NCI-H446 (cell line): ENCODE measurements around the gene MMP1.
A peak's percentile ranks its signal among the peaks of the same experiment; 100 is the strongest.

Experiments used
- DNase-seq, 2 experiments: peaks; one replicate each; lab custom pipeline; 2025; lab: John Stamatoyannopoulos, UW

The MMP1 gene

DNA sequence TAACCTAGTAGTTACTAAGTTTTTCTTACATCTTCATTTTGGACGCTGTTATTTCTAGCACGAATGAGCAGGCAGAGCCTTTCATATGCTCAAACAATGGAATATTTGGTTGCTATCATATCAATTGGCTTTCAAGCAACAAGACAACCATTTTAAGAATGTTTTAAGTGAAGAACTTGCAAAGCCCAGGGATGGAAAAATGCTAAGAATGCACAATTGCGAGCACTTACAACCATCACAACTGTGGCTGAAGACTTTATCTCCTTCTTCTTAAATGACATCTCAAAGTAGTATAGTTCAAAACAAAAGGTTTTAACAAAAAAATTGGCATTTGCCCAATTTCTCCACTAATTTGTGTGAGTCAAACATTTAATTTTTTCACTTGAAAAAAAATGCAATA is 8.3 kb upstream of the MMP1 start:
- DNase-seq: no peak

DNA sequence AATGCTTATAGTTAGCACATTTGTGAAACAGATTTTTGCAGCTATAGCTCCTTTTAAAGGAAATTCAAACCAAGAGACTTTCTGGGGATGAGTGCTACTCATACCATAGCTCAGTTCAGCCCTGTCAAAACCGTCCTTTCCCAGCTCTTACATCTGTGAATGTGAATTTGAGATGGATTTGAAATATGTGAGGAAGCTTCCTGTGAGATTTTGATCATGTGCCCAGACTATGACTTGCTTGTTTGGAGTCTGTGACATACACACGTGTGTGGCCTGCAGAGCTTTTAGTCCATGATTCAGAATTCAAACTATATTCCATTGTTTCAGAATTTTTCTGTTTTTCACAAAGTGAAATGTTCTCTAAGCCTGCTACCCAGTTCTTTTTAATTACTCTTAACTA is 4.4 kb upstream of the MMP1 start:
- no peak for DNase-seq

DNA sequence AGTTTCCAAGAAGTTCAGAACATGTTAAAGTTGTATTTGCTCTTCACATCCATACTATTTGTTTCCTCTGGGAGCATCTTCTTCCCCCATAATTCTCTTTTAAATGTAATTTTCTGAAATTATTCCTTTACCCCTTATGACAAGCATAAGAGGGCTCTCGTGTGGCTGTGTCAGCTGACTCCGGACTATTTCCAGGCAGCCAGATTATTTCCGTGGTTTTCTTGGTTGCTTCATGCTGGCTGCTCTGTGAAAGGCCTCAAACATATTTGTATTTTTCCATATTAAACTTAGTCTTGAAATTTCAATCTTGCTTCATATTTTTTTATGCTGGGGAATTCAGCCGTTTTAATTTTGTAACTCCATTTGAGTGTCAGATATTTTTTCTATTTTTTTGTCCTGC is 2.8 kb upstream of the MMP1 start:
- DNase-seq: no peak

DNA sequence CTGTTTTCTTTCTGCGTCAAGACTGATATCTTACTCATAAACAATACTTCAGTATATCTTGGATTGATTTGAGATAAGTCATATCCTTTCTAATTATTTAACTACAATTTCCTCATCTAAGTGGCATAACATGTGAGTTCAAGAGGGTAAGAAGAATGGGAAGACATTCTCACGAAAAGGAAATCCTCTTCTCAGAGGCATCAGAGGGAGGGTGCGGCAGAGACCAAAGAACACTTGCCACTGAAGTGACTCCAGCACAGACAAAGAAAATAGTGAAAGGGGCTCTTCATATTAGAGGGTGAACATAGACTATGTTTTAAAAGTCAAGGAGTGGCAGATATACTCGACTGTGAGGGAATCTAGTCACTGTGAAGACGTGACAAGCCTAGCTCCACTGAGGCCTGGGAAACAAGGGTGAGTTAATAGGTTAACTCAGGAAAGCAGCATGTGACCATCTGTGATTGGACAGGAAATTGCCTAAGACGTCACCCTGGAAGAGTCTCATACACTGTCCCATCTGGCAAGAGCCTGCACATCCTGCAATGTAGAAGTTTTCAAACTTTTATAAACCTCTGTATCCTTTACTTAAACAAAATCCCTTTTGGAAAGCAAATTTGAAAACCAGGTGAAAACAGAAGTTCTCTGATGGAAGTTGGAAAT is 1.9 kb upstream of the MMP1 start:
- DNase-seq: no peak

DNA sequence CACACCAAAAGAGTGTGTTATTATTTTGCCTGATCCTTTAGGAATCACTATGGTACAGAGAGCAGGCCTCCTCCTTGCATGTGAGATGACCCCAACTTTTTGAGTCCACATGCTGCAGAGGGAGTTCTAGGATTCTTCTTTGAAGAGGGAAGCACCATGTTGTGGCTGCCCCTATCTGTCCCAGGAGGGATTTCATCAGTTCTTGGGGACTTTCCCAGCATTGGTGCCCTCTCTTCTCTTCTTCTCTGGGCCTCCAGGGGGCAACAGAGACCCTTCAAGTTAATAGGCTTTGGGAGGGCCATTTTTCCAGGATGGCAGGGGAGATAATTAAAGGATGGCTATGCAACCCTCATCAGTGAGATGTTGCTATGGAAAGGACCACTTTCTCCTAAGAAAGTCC is 3.6 kb downstream of the MMP1 start:
- DNase-seq: peak; percentile 10 to 25

DNA sequence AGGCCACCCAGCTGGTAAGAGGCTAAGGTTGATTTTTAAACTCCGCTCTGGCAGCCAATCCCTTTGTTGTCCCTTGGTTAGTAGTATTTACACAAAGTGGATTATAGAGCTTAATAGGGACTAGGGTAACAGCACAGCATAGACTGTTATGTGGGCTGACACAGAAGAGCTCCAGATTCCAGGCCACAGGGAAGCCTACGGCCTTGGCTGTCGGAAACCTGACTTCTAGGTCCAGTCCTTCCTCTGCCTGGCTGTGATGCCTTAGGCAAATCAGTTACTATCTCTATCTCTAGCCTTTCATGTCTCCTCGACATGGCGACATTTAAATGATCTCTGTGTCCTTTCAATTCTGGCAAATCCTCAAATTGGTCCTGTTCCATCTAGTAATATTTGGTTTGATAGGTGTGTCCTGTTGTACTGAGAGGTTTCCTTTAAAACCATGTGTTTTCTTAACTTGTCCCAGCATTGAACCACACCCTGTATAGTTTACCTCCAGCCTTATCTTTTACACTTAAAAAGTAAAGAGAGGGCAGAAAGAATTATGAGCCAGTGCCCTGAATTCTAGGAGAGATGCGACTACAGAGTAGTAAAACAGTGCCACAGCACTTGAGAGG is 4.2 kb downstream of the MMP1 start:
- DNase-seq: no peak

DNA sequence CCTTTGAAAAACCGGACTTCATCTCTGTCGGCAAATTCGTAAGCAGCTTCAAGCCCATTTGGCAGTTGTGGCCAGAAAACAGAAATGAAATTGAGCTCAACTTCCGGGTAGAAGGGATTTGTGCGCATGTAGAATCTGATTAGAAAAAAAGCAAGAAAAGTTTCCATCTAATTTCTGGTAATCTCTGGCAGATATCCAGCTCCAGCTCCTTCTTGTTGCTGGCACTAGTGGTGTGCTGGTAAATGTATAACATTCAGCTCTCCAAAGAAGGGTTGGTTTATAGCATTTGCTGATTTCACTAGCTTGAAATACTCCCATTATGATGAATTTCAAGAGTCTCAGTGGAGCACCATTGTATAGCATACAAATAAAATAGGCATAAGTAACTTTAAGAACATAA is 5.4 kb downstream of the MMP1 start:
- no peak for DNase-seq

DNA sequence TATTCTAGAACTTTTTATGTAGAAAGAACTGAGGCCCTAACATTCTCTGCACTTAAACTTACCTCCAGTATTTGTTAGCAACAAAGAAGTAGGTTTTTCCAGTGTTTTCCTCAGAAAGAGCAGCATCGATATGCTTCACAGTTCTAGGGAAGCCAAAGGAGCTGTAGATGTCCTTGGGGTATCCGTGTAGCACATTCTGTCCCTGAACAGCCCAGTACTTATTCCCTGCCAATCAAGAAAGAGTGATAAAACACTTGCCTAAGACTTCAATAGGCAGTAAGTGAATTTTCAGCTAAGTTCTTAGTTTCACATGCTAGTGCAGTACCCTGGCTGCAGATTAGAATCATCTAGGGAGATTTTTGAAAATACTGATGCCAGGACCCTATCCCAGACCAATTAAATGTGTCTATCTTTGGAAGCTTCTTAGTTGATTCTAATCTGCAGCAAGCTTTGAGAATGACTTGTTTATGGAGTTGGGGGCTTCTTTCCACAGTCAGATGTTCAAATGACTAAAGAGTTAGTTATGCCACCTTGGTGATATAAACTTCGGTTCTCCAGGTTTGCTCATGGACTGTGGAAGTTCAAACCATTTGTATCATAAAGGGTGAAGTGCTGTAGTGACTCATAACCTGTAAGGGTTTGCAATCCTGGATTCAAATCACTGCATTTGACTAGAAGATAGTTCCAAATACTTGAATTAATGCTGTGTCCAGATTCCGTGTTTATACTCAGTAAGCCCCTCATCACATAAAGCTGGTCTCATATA is 6.5 kb downstream of the MMP1 start:
- no peak for DNase-seq

DNA sequence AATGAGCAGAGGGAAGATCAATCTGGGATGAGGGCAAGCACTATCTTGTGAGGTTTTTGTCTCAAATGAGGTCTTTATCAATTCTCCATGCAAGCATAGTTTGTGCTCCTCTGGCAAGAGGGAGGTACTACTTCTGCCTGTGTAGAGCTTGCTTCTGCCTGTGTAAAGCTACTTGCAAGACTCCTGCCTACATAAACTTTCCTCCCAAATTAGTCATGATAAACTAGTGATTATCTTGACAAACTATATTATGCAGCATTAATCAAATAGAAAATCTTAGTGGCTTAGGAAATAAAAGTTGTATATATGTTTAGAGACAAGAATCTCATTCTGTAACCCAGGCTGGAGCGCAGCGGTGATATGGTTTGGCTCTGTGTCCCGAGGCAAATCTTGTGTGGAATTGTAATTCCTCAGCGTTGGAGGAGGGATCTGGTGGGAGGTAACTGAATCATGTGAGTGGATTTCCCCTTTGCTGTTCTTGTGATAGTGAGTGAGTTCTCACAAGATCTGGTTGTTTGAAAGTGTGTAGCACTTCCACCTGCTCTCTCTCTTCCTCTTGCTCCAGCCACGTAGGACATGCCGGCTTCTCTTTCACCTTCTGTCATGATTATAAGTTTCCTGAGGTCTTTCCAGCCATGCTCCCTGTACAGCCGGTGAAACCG is 9.5 kb downstream of the MMP1 start:
- no peak for DNase-seq

DNA sequence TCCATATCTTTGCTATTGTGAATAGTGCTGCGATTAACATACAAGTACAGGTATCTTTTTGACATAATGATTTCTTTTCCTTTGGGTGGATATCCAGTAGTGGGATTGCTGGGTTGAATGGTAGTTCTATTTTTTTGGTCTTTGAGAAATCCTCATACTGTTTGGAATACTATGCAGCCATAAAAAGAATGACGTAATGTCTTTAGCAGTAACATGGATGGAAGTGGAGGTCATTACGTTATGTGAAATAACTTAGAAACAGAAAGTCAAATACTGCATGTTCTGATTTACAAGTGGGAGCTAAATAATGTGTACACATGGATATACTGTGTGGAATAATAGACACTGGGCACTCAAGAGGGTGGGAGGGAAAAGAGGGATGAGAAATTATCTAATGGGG is 13.6 kb downstream of the MMP1 start:
- no peak for DNase-seq

DNA sequence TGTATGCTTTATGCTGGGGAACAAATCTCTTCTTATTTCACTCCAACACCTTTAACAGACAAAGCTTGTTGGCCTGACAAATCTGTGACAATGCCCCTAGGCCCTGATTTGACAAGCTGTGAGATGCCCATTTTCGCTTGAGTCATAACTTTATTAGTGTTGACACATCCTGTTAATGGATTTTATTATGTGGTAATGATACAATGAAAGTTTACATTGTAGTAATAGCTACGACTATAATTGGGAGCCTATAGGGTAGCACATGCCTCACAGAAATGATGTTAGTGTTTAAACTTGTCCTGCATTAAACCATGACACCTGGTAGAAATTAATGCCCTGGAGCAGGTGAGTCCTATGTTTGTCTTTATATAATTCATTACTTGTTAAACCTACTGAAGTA is 14.2 kb downstream of the MMP1 start:
- no peak for DNase-seq

DNA sequence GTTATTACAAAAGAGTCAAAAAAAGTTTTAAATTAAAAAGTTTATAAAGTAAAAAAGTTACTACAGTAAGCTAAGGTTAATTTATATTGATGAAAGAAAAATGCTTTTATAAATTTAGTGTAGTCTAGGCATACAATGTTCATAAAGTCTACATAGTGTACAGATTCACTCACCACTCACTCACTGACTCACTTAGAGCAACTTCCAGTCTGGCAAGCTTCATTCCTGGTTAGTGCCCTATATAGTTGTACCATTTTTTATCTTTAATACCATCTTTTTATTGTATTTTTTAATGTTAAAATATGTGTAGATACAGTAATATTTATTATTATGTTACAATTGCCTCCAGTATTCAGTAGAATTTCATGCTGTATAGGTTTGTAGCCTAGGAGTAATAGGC is 14.9 kb downstream of the MMP1 start:
- DNase-seq: no peak

DNA sequence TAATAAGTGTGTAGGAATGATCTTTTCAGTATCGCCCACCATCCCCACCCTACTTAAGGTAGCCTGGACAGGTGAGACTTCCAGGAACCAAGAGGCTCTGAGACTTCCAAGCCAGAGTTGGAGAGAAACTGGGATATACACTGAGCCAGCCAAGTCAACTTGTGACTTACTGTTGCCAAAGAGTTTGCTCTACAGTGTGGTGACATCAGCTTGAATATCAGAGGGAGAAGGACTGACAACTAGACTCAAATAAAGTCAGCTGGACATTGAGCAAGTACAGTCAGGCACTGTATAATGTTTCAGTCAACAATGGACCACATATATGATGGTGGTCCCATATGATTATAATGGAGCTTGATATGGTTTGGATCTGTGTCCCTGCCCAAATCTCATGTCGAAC is 16.3 kb downstream of the MMP1 start:
- DNase-seq: no peak

DNA sequence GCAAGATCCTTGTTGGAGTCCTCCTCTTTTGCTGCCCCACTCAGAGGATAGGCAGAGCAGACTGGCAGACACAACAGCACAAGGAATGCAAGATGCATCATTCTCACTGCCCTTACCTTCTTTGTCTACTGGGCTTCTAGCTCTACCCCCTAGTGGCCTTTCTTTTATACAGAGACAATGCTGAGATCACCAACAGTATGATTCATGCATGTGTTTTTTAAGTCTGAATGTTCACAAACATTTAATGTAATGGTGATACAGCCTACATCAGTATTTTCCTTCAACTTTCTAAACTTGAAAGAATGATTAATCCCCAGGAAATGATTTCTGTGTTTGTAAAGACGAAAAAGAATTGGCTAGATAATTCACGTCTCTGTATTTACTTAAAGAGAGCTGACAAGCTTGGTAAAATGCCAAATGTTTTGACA is 17.5 kb downstream of the MMP1 start, which contains the start of gene MMP10:
TSS of gene MMP10 (minus strand) at position 138 of the 428 bp plus-strand sequence. CDS start at position 101, 37 bp downstream.
- DNase-seq: no peak

DNA sequence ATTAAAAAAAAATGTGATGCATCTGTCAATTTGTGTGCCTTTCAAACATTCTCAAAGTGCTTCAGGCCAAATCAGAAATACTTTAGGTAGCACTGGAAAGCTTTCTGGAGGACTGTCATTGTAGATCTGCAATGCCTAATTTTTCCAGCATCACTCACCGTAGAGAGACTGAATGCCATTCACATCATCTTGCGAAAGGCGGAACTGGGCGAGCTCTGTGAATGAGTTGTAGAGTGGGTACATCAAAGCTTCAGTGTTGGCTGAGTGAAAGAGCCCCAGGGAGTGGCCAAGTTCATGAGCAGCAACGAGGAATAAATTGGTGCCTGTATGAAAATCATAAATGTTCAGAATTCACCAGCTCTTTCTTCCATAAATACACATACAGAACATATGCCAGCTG is 21.5 kb downstream of the MMP1 start:
- DNase-seq: no peak

DNA sequence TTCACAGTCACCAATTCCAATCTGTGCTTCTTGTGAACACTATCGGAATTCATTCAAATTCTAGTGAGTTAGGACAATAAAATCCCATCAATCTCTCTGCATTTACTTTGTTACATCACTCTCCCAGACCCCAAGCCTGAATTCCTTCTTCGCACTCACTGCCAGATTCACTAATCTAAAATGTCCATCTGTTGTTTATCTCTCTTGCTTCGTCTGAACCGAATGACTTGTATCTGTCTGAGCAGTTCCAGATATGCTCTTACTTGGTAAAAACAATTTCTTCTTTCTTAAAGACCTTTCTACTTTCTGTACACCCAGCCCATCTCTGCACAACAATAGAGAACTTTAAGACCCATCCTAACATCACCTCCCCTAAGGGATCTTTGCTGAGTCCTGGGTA is 24.6 kb downstream of the MMP1 start:
- no peak for DNase-seq

DNA sequence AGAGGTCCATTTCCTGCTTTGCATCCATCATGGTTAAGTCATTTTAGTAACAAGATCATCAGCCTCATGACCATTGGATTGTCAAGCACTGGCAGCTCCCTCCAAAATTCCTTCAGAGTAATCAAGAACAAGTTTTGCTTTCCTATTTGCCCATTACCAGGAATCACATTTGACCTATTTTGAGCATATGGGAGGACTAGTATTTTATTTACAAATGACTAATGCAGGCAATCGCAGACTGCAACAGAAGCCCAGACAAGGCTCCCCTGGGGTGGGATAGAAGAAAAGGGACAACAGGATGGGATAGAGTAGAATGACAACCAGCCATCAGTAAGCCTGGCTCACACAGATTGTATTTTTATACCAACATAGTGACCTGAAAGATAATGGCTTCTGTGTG is 26.6 kb downstream of the MMP1 start:
- DNase-seq: no peak

DNA sequence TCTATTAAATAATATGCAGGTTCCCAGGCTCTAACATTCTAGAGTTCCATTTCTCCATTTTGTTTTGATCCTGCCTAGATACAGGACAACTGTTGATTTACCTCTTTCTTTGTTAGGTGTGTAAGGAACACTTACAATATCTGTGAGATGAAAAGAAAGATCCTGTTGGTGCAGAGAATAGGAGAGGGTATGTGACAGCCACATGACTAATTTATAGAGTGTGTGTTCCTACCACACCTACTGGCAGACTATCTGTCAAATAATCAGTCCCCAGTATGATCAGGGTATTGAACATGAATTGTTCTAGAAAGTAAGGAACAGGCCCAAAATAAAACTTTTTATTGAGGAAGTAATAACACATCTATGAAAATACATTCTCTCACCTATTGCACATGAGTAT is 27.8 kb downstream of the MMP1 start:
- DNase-seq: no peak

DNA sequence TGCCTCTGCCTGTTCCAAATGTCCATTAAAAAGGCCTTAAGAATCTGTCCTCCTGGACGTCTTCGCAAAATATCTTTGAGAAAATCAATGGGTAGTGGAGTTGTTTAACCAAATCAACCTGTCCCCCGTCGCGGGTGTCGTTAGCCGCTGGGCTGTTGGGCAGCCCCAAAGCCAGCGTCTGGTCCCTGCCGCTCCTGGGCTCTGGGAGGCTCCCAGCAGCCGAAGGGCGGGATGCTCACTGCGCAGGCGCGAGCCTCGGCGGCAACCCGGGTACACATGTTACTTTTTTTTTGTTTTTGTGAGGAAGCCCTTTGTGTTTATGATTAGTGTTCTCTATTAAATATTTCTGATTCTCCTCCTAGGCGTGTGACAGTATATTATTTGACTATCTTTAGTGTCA is 30.2 kb downstream of the MMP1 start:
- DNase-seq: no peak

DNA sequence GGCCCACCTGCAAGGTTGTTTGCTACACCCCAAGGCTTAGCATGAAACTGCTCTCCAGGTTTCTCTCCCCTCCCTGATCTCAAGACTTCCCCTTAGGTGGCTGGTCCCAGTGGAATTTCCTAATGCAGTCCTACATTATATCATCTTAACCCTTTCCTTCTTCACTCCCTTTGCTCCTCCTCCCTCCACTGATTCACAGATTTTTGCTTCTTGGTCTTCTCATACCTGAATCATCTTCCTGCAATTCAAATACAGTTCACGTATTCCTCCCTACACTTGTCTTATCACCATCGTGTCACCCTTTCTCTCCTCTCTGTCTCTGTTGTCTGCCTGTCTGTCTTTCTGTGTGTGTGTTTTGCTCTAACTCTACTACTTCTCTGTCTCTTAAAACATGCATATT is 34.5 kb downstream of the MMP1 start:
- no peak for DNase-seq

DNA sequence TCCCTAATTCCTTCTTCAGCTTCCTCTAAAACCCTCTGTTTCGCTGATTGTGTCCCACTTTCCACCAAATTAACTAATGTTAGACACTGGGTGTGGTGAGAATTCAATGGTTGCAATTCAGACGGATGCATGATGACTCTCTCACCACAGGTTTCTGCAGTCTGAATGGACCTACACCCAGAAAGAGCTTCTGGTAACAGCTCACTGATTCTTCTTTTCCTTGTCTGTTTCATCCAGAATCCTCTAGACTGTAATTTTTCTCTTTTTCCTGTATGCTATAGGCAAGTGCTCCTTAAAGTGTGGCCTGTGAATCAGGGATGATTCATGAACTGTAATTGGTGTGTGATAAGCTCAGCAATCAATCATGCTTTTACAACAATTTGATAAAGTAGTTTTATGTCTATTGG is 35.6 kb downstream of the MMP1 start:
- DNase-seq: no peak

DNA sequence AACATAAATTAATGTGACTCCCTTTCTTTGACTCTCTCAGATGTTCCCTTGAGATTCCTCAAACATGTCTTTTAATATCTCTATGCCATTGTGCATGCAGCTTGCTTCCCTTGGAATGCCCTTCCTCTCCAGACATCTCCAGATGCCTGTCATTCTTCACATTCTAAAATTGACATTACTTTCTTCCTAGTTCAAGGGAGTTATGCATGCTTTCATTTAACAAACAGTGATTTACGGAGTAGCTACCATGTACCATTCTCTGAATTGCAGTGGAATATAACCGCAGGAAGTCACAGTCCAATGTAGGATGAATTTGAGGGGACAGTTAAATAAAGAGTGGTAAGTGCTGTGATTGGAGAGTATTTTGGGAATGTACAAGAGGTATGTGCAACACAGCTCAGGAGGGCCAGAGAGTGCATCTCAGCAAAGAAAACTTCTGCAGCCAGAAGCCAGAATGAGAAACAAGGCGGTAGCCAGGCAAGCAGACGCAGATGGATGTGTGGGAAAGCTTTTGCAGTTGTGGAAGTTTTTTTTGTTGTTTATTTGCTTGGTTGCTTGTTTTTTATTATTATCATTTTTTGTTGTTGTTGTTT is 36.2 kb downstream of the MMP1 start:
- DNase-seq: no peak
